Rectal smooth muscle tissue (tissue), 1 donor: ENCODE data around the gene PRPF6.

Experiments
- H3K27ac ChIP-seq: one replicate; pipeline ENCODE4 v1.7.0; 2013; ENCODE audit warnings: low read depth, low read length, inconsistent platforms
- H3K27me3 ChIP-seq: one replicate; pipeline ENCODE4 v1.7.0; 2013; ENCODE audit warnings: low read length; ENCODE audit not compliant: control insufficient read depth, insufficient read depth
- H3K36me3 ChIP-seq: one replicate; pipeline ENCODE4 v1.7.0; 2013; ENCODE audit warnings: low read length; ENCODE audit not compliant: control insufficient read depth, insufficient read depth
- H3K4me1 ChIP-seq: one replicate; pipeline ENCODE4 v1.7.0; 2013; ENCODE audit warnings: low read length; ENCODE audit not compliant: control insufficient read depth, insufficient read depth
- H3K4me3 ChIP-seq: one replicate; pipeline ENCODE4 v1.7.0; 2013; ENCODE audit warnings: low read length
- H3K9ac ChIP-seq: one replicate; pipeline ENCODE4 v1.7.0; 2013; ENCODE audit warnings: low read length

PRPF6 gene

GRCh38 chr20:63941282-63942081, 39.5 kb upstream of the PRPF6 start:
- no peaks in the 10 kb centered on the region for H3K4me1 ChIP-seq
- no peaks in the 10 kb centered on the region for H3K27me3 ChIP-seq
- peaks cover 36% of the 10 kb centered on the region for H3K36me3 ChIP-seq
- no peak overlapping the region for H3K27ac ChIP-seq
- H3K4me3 ChIP-seq = no peak overlapping the region
- no peak overlapping the region for H3K9ac ChIP-seq

- no peak overlapping the region for H3K4me3 ChIP-seq
- peaks cover 36% of the 10 kb centered on the region for H3K36me3 ChIP-seq
- no peaks in the 10 kb centered on the region for H3K27me3 ChIP-seq
- H3K9ac ChIP-seq = no peak overlapping the region
- H3K4me1 ChIP-seq = no peaks in the 10 kb centered on the region
- H3K27ac ChIP-seq = peak overlapping the region; percentile 32
Measured at GRCh38 chr20:63942250-63942951, 38.5 kb upstream of the PRPF6 start.

GRCh38 chr20:63942969-63943807, 37.7 kb upstream of the PRPF6 start:
- no peak overlapping the region for H3K9ac ChIP-seq
- peaks cover 33% of the 10 kb centered on the region for H3K36me3 ChIP-seq
- H3K4me3 ChIP-seq = no peak overlapping the region
- no peak overlapping the region for H3K27ac ChIP-seq
- no peaks in the 10 kb centered on the region for H3K4me1 ChIP-seq
- no peaks in the 10 kb centered on the region for H3K27me3 ChIP-seq

- Histone ChIP-seq H3K4me3 (no peak overlapping the region), H3K27me3 (no peaks in the 10 kb centered on the region), H3K27ac (no peak overlapping the region), H3K4me1 (peaks cover 2% of the 10 kb centered on the region), H3K9ac (no peak overlapping the region), H3K36me3 (peaks cover 32% of the 10 kb centered on the region)
Measured at GRCh38 chr20:63943808-63944077, 37.2 kb upstream of the PRPF6 start.

- Histone ChIP-seq H3K4me1 (peaks cover 6% of the 10 kb centered on the region), H3K36me3 (peaks cover 31% of the 10 kb centered on the region), H3K4me3 (no peak overlapping the region), H3K27me3 (no peaks in the 10 kb centered on the region), H3K9ac (no peak overlapping the region), H3K27ac (no peak overlapping the region)
Measured at GRCh38 chr20:63944078-63944941, 36.6 kb upstream of the PRPF6 start.

- H3K36me3 ChIP-seq = peaks cover 29% of the 10 kb centered on the region
- H3K27ac ChIP-seq = no peak overlapping the region
- no peak overlapping the region for H3K9ac ChIP-seq
- peaks cover 14% of the 10 kb centered on the region for H3K4me1 ChIP-seq
- no peak overlapping the region for H3K4me3 ChIP-seq
- H3K27me3 ChIP-seq = no peaks in the 10 kb centered on the region
Measured at GRCh38 chr20:63945031-63945658, 35.8 kb upstream of the PRPF6 start.

GRCh38 chr20:63945921-63946920, 34.7 kb upstream of the PRPF6 start:
- Histone ChIP-seq H3K36me3 (peaks cover 22% of the 10 kb centered on the region), H3K27me3 (no peaks in the 10 kb centered on the region), H3K4me3 (no peak overlapping the region), H3K9ac (no peak overlapping the region), H3K4me1 (peaks cover 24% of the 10 kb centered on the region), H3K27ac (no peak overlapping the region)

GRCh38 chr20:63946986-63947637, 33.8 kb upstream of the PRPF6 start:
- Histone ChIP-seq H3K36me3 (peaks cover 21% of the 10 kb centered on the region), H3K9ac (no peak overlapping the region), H3K4me1 (peaks cover 31% of the 10 kb centered on the region), H3K4me3 (no peak overlapping the region), H3K27ac (peak overlapping the region; percentile 89), H3K27me3 (no peaks in the 10 kb centered on the region)

- H3K9ac ChIP-seq = no peak overlapping the region
- peaks cover 18% of the 10 kb centered on the region for H3K36me3 ChIP-seq
- H3K27me3 ChIP-seq = no peaks in the 10 kb centered on the region
- peak overlapping the region; percentile 89 for H3K27ac ChIP-seq
- H3K4me1 ChIP-seq = peaks cover 36% of the 10 kb centered on the region
- peak overlapping the region; percentile 10 for H3K4me3 ChIP-seq
Measured at GRCh38 chr20:63947638-63948456, 33.1 kb upstream of the PRPF6 start.
